Thymus (tissue), 11 donors: ENCODE results near the gene DDX51. TPM values are rescaled to one million over a fixed set of nuclear protein-coding genes. Genes with fewer than 3 reads are reported as not detected.

Experiments
- DNase-seq, 9 donors: peaks; one replicate each; pipeline ENCODE4 v3.0.0-alpha.2; 2013; ENCODE audit warnings: low spot score in 9 of 9, low read depth in 6 of 9, missing footprints in 1 of 9
- H3K27ac ChIP-seq, 2 donors: one replicate each; pipeline ENCODE4 v1.5.1; 2013; ENCODE audit warnings: control low read depth in 1 of 2, low read depth in 1 of 2, low read length in 1 of 2, mild to moderate bottlenecking in 1 of 2, moderate library complexity in 1 of 2
- H3K27me3 ChIP-seq, 2 donors: one replicate each; pipeline ENCODE4 v1.5.1; 2013; ENCODE audit warnings: low read length in 1 of 2; ENCODE audit not compliant: control insufficient read depth in 2 of 2, insufficient read depth in 1 of 2
- H3K36me3 ChIP-seq, 2 donors: one replicate each; pipeline ENCODE4 v1.5.1; 2013; ENCODE audit warnings: low read length in 1 of 2, mild to moderate bottlenecking in 1 of 2, moderate library complexity in 1 of 2; ENCODE audit not compliant: control insufficient read depth in 2 of 2, insufficient read depth in 2 of 2
- H3K4me1 ChIP-seq, 2 donors: one replicate each; pipeline ENCODE4 v1.5.1; 2013; ENCODE audit warnings: low read length in 2 of 2; ENCODE audit not compliant: control insufficient read depth in 2 of 2, insufficient read depth in 2 of 2
- H3K4me3 ChIP-seq, 2 donors: one replicate each; pipeline ENCODE4 v1.5.1; 2013; ENCODE audit warnings: low read length in 2 of 2, control low read depth in 1 of 2, mild to moderate bottlenecking in 1 of 2
- H3K9me3 ChIP-seq, 2 donors: one replicate each; pipeline ENCODE4 v1.5.1; 2013; ENCODE audit warnings: low read length in 1 of 2, mild to moderate bottlenecking in 1 of 2; ENCODE audit not compliant: control insufficient read depth in 2 of 2, insufficient read depth in 1 of 2
- WGBS: extraction: QIAGEN DNeasy Blood & Tissue Kit; methylation state at CpG from one replicate; pipeline ENCODE4 v1.1.7; 2013; 5-methylcytosine and 5-hydroxymethylcytosine counted together
- polyA plus RNA-seq: library from polyadenylated mRNA; stranded (reverse); fragments of 200-250 nt; gene quantifications from one replicate; pipeline ENCODE4 v1.2.3, GENCODE V29; 2013
- total RNA-seq: library from RNA; stranded (reverse); fragments of 120-200 nt; gene quantifications from one replicate; pipeline ENCODE4 v1.2.4, GENCODE V29; 2013
- donor health status: healthy.

DDX51 gene
- total and polyA plus RNA-seq, 2 donors: 6.2 to 35.3 TPM

- Histone ChIP-seq H3K4me3 (no peak overlapping the region), H3K9me3 (no peaks in the 10 kb centered on the region), H3K27ac (no peak overlapping the region), H3K4me1 (peaks cover 0 to 30% of the 10 kb centered on the region in 2 donors), H3K27me3 (peaks cover 12 to 23% of the 10 kb centered on the region in 2 donors), H3K36me3 (no peaks in the 10 kb centered on the region)
- DNase-seq: no peak
- 77% methylated on average over 11 of the region's 11 CpGs for WGBS
Observed at GRCh38 chr12:132163911-132164288, 19.8 kb upstream of the DDX51 start.

GRCh38 chr12:132163041-132163910 lies 19.2 kb upstream of the DDX51 start:
- DNase-seq: no peak
- H3K4me3 ChIP-seq: no peak overlapping the region
- H3K4me1 ChIP-seq: peaks cover 0 to 30% of the 10 kb centered on the region in 2 donors
- 66% methylated on average over 26 of the region's 26 CpGs for WGBS
- H3K27ac ChIP-seq: no peak overlapping the region
- H3K36me3 ChIP-seq: no peaks in the 10 kb centered on the region
- peaks cover 12 to 23% of the 10 kb centered on the region in 2 donors for H3K27me3 ChIP-seq
- H3K9me3 ChIP-seq: no peaks in the 10 kb centered on the region

- peaks cover 12 to 23% of the 10 kb centered on the region in 2 donors for H3K27me3 ChIP-seq
- H3K4me3 ChIP-seq: no peak overlapping the region
- WGBS: 17% methylated on average over 17 of the region's 17 CpGs
- no peaks in the 10 kb centered on the region for H3K9me3 ChIP-seq
- DNase-seq: no peak
- peaks cover 0 to 23% of the 10 kb centered on the region in 2 donors for H3K4me1 ChIP-seq
- peaks cover 0 to 2% of the 10 kb centered on the region in 2 donors for H3K36me3 ChIP-seq
- peak overlapping the region in 1 of 2 donors; percentile 42 for H3K27ac ChIP-seq
Observed at GRCh38 chr12:132162508-132163031, 18.5 kb upstream of the DDX51 start.

GRCh38 chr12:132161796-132162507 lies 17.8 kb upstream of the DDX51 start:
- Histone ChIP-seq H3K4me1 (peaks cover 0 to 22% of the 10 kb centered on the region in 2 donors), H3K36me3 (peaks cover 3 to 4% of the 10 kb centered on the region in 2 donors), H3K27me3 (peaks cover 12 to 23% of the 10 kb centered on the region in 2 donors), H3K4me3 (no peak overlapping the region), H3K27ac (no peak overlapping the region), H3K9me3 (no peaks in the 10 kb centered on the region)
- DNase-seq: no peak
- 66% methylated on average over 17 of the region's 17 CpGs for WGBS

- WGBS: 88% methylated on average over 13 of the region's 14 CpGs
- DNase-seq: no peak
Observed at GRCh38 chr12:132161036-132161781, 17.1 kb upstream of the DDX51 start.

GRCh38 chr12:132160601-132161035 lies 16.5 kb upstream of the DDX51 start:
- WGBS: 96% methylated on average over 15 of the region's 15 CpGs
- Histone ChIP-seq H3K4me1 (peaks cover 0 to 22% of the 10 kb centered on the region in 2 donors), H3K36me3 (peaks cover 8 to 9% of the 10 kb centered on the region in 2 donors), H3K4me3 (no peak overlapping the region), H3K27me3 (peaks cover 12 to 23% of the 10 kb centered on the region in 2 donors), H3K27ac (no peak overlapping the region), H3K9me3 (peaks cover 0 to 2% of the 10 kb centered on the region in 2 donors)
- no peak for DNase-seq

More at GRCh38 chr12:132161036-132161781, 17.1 kb upstream of the DDX51 start:
- Histone ChIP-seq H3K4me1 (peaks cover 0 to 22% of the 10 kb centered on the region in 2 donors), H3K9me3 (peaks cover 0 to 2% of the 10 kb centered on the region in 2 donors), H3K4me3 (no peak overlapping the region), H3K27me3 (peaks cover 12 to 23% of the 10 kb centered on the region in 2 donors), H3K36me3 (peaks cover 8 to 9% of the 10 kb centered on the region in 2 donors), H3K27ac (no peak overlapping the region)

- H3K4me1 ChIP-seq: peaks cover 0 to 22% of the 10 kb centered on the region in 2 donors
- H3K36me3 ChIP-seq: peaks cover 8 to 9% of the 10 kb centered on the region in 2 donors
- no peak overlapping the region for H3K4me3 ChIP-seq
- WGBS: 94% methylated on average over 16 of the region's 16 CpGs
- H3K27ac ChIP-seq: no peak overlapping the region
- peaks cover 12 to 23% of the 10 kb centered on the region in 2 donors for H3K27me3 ChIP-seq
- no peak for DNase-seq
- peaks cover 2 to 3% of the 10 kb centered on the region in 2 donors for H3K9me3 ChIP-seq
Observed at GRCh38 chr12:132160016-132160415, 15.9 kb upstream of the DDX51 start.

- peaks cover 8 to 9% of the 10 kb centered on the region in 2 donors for H3K36me3 ChIP-seq
- no peak for DNase-seq
- peaks cover 2 to 6% of the 10 kb centered on the region in 2 donors for H3K9me3 ChIP-seq
- peaks cover 12 to 23% of the 10 kb centered on the region in 2 donors for H3K27me3 ChIP-seq
- H3K27ac ChIP-seq: no peak overlapping the region
- H3K4me3 ChIP-seq: no peak overlapping the region
- WGBS: 92% methylated on average over 14 of the region's 14 CpGs
- H3K4me1 ChIP-seq: peaks cover 0 to 22% of the 10 kb centered on the region in 2 donors
Observed at GRCh38 chr12:132159555-132160003, 15.5 kb upstream of the DDX51 start.
